Activated CD4-positive, alpha-beta T cell treated with anti-CD3 and anti-CD28 coated beads, Interleukin-2, amount 50 U/mL, for 16 hours (primary cell): ENCODE results near the gene CEACAM18.

Experiments used
- DNase-seq: peaks from one replicate; pipeline ENCODE4 v3.0.0-alpha.2; 2020

The CEACAM18 gene

DNA sequence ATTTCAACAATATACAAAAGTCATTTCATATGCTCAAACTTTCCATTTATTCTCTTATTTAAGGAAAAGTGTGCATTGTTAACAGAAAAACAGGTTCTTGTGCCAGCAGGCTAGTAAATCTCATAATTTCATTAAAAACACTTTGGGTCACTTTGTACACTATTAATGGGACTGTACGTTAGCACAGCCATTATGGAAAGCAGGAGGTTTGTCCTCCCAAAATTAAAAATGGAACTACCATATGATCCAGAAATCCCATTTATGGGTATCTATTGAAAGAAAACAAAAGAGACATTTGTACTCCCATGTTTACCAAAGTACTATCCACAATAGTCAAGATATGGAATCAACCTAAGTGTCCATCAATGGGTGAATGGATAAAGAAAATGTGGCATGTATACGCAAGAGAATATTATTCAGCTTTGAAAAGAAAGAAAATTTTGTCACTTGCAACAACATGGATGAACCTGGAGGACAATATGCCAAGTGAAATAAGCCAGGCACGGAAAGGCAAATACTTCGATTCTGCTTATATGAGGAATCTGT, 61.6 kb downstream of the CEACAM18 start:
- no peak for DNase-seq
